HUES48 (cell line): ENCODE data around the gene STARD10.

Source experiments
- H3K27ac ChIP-seq: one replicate; pipeline ENCODE4 v1.7.0; 2013; ENCODE audit warnings: low read depth, low read length, inconsistent platforms
- H3K27me3 ChIP-seq: 2 replicates; pipeline ENCODE4 v1.6.1; 2013; ENCODE audit warnings: mild to moderate bottlenecking, low read length; ENCODE audit not compliant: control insufficient read depth, insufficient read depth
- H3K36me3 ChIP-seq: 2 replicates; pipeline ENCODE4 v1.6.1; 2013; ENCODE audit warnings: low read length; ENCODE audit not compliant: control insufficient read depth, insufficient read depth
- H3K4me1 ChIP-seq: 2 replicates; pipeline ENCODE4 v1.6.1; 2013; ENCODE audit warnings: mild to moderate bottlenecking, low read length; ENCODE audit not compliant: control insufficient read depth, insufficient read depth
- H3K4me3 ChIP-seq: 2 replicates; pipeline ENCODE4 v1.5.1; 2013; ENCODE audit warnings: mild to moderate bottlenecking, low read depth, low read length
- H3K9ac ChIP-seq: 2 replicates; pipeline ENCODE4 v1.6.1; 2013; ENCODE audit warnings: mild to moderate bottlenecking, low read depth, low read length, moderate library complexity
- H3K9me3 ChIP-seq: 2 replicates; pipeline ENCODE4 v1.6.1; 2013; ENCODE audit warnings: low read length; ENCODE audit not compliant: control insufficient read depth, insufficient read depth

Gene STARD10

DNA sequence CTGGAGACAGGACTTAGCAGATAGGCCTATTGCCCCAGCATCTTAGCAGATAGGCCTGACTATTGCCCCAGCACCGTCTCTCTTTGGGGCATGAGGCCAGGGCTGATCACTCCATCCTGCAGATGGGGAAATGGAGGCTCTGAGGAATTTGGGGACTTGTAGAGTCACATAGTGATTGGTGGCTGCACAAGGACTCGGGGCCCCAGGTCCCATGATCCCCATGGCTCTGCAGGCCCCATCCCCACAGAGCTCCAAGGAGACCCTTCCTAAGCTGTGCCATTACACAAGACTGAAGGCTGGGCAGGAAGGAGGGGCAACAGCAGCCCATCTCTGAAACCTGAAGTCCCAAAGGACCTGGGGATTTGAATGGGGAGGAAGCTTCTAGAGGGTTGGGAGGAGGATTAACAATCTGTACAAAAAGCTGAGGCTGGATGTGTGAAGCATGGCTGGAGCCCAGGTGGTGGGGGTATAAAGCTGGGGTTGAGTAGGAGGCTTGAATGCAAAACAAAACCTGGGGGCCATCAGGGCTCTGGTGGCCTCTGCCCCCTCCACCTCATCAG is 43.2 kb downstream of the STARD10 start:
- Histone ChIP-seq H3K4me1 (peaks cover 22% of the 10 kb centered on the region), H3K9ac (no peak overlapping the region)

DNA sequence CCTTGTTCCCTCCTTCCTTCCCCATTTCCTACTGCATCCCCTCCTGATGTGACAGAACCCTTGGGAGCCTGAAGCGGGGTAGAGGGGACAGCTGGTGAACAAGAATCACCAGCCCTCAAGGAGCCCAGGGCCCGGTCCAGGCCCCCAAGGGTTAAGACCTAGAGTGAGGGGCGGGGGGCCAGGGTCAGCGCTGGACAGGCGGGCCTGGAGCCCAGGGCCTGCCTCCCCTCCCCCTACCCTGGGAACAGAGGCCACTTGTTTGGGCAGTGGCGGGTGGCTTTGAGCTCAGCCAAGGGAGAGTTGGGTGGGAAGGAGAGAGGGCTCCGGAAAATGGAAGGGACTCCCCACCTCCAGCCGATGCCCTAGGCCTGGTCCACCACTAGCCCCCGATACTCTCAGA is 43.8 kb downstream of the STARD10 start:
- Histone ChIP-seq H3K4me3 (no peak overlapping the region), H3K27ac (no peak overlapping the region), H3K27me3 (no peaks in the 10 kb centered on the region), H3K9ac (no peak overlapping the region), H3K36me3 (0 out of 2 replicates have a peak, but pooled peaks cover 3% of the 10 kb centered on the region), H3K4me1 (peaks cover 22% of the 10 kb centered on the region), H3K9me3 (no peaks in the 10 kb centered on the region)

More for the DNA sequence above, 43.2 kb downstream of the STARD10 start:
- Histone ChIP-seq H3K4me3 (peak overlapping the region; percentile 90; the same call in 1 of the 2 replicates), H3K36me3 (0 out of 2 replicates have a peak, but pooled peaks cover 3% of the 10 kb centered on the region), H3K27ac (no peak overlapping the region), H3K27me3 (no peaks in the 10 kb centered on the region), H3K9me3 (no peaks in the 10 kb centered on the region)

DNA sequence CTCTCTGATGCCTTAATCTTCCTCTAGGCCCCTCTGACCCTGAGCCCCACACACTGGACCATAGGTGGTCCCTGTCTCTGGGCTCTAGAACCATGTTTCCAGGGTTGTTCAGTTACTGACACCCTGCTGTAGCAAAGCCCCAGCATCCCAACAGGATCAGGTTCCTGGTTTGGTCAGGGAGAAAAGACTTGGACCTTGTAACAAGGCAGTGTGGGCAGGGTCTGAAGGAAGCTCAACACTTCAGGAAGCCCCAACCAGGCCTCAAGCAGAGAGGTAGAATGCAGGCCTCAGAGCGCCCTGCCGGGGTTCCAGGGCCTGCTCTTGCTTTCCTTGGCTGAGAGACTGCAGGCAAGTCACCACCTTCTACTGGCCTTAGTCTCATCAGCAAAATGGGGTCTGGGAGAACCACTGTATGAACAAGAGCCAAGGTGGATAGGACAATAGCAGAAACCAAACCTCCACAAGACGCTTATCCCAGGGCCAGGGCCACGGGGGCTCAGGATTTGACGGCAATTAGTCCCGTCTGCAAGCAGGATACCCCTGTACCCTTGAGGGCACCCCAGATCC is 46.5 kb downstream of the STARD10 start:
- Histone ChIP-seq H3K9me3 (no peaks in the 10 kb centered on the region), H3K4me1 (peaks cover 12% of the 10 kb centered on the region), H3K4me3 (no peak overlapping the region), H3K27ac (no peak overlapping the region), H3K9ac (no peak overlapping the region), H3K27me3 (no peaks in the 10 kb centered on the region), H3K36me3 (0 out of 2 replicates have a peak, but pooled peaks cover 3% of the 10 kb centered on the region)

DNA sequence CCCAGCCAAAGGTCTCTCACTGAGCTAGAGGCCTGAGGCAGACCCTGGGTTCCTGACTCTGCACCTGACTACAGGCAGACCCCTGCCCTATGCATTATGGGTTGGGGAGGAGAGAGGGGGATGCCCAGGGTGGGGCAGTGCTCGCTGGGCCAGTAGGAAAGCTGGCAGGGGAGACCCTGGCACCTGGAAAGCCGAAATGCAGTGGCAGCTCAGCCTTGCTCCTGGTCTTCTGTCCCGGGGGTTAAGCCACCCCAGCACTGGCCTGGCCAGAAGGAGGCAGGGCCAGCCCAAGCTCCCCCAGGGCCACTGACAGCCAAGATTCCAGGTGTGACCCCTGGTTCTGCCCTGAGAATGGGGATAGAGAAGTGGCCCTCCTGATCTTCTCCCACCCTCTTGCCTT is 47.0 kb downstream of the STARD10 start:
- Histone ChIP-seq H3K4me1 (peaks cover 18% of the 10 kb centered on the region), H3K9ac (no peak overlapping the region), H3K27ac (no peak overlapping the region), H3K36me3 (0 out of 2 replicates have a peak, but pooled peaks cover 3% of the 10 kb centered on the region), H3K27me3 (no peaks in the 10 kb centered on the region), H3K9me3 (no peaks in the 10 kb centered on the region), H3K4me3 (no peak overlapping the region)

DNA sequence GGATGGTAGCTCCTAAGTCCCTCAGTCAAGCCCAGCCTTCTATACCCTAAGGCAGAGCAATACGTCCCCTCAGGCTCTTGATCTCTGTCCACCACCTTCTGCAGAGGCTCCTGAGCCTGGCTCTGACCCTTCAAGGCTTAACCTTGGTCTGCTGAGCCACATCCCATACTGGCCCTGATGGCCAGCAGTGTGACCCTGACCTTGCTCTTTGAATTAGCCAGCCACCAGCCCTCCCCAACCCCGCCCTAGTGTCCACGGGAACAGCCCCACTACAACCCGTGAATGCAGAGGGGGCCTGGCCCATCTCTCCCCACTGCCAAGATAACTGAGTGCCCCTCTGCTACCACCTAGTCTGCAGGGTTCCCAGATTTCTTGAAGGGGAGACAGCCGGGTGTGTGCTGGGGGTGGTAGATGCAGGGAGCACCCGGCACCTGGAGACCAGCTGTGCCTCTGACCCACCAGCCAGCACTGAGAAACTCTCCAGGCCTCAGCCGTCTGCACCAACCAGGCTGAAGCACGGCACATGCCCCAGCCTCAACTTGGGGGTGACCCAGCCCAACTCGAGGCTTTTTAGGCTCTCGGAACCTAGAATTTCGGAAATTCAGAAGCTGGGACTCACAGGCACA is 47.8 kb downstream of the STARD10 start:
- no peak overlapping the region for H3K4me3 ChIP-seq
- H3K9me3 ChIP-seq = no peaks in the 10 kb centered on the region
- no peak overlapping the region for H3K9ac ChIP-seq
- H3K27ac ChIP-seq = no peak overlapping the region
- 0 out of 2 replicates have a peak, but pooled peaks cover 3% of the 10 kb centered on the region for H3K36me3 ChIP-seq
- H3K27me3 ChIP-seq = no peaks in the 10 kb centered on the region
- H3K4me1 ChIP-seq = peaks cover 20% of the 10 kb centered on the region

DNA sequence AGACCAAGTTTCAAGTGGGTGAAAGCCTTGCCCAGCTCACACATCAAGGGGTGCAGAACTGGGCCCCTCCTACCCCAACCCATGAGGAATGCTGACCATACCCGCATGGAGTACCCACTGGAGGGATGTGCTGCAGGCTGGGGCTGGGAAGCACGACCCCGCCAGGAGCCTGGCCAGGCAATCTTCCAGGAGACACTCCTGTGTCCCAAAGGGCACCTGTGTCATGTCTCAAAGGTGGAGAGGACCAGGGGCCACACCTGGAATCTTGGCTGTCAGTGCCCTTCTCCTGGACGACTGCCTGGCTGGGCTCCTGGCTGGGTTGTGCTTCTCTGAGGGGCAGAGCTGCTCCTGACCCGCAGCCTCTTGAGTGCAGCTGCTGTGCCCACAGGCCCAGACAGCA is 48.3 kb downstream of the STARD10 start:
- Histone ChIP-seq H3K27ac (no peak overlapping the region), H3K9me3 (no peaks in the 10 kb centered on the region), H3K36me3 (0 out of 2 replicates have a peak, but pooled peaks cover 3% of the 10 kb centered on the region), H3K4me1 (peaks cover 21% of the 10 kb centered on the region), H3K4me3 (no peak overlapping the region), H3K27me3 (no peaks in the 10 kb centered on the region), H3K9ac (no peak overlapping the region)

DNA sequence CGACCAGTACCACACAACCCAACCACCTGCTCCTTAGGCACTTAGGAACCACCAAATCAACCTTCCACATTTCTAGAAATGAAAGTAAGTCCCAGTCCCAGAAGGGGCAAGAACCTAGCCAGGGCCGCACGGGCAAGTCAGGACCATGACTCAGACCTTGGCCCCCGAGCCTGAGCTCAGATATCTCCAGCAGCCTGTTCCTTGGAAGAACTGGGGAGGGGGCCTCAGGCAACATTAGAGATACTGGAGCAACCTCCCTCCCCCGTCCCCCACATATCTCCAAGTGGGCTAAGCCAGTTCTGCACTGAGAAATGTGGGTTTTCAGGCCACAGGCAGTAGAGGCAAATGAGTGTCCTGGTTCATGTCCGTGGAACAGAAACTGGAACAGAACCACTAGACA is 49.4 kb downstream of the STARD10 start:
- Histone ChIP-seq H3K9me3 (no peaks in the 10 kb centered on the region), H3K27me3 (no peaks in the 10 kb centered on the region), H3K36me3 (0 out of 2 replicates have a peak, but pooled peaks cover 3% of the 10 kb centered on the region), H3K9ac (no peak overlapping the region), H3K4me1 (peaks cover 22% of the 10 kb centered on the region), H3K4me3 (no peak overlapping the region), H3K27ac (no peak overlapping the region)

DNA sequence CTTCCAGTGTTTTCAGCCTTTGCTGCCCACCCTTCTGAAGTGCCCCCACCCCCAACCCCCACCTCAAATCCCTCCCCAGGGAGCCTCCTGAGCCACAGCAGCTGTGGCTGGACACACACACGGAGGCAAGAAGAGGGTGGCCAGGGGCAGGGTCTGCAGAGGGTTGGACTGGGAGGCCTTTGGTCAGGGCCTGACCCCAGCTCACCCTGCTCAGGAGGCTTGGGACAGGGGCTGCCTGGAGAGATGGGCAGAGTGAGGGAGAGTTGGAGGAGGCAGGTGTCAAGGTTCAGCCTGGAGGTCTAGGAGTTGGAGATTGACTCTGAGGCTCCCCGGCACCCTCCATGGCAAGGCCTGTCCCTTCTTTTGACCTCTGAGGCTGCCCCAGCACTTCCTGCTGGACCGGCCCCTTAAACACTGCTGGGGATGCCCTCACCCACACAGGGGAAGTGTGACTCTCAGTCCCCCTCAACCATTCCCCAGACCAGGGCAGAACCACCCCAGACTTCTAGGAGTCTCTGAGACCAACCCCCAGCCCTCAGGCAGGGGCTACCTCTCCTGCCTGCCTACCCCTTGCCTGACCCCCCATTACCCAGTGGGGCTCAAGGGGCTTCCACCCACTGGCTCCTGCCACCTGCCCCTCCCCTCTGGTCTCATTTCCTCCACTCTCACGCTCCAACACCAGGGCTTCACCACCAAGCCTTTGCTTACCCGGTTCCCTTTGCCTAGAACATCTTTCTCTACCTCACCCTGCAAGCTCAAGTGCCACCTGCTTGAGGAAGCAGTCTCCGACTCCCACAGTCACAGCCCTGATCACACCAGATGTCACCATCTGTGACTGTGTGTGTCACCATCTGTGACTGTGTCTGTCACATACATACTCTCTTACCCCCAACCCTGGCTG is 50.3 kb downstream of the STARD10 start:
- Histone ChIP-seq H3K27me3 (no peaks in the 10 kb centered on the region), H3K4me3 (no peak overlapping the region), H3K9ac (no peak overlapping the region), H3K36me3 (0 out of 2 replicates have a peak, but pooled peaks cover 3% of the 10 kb centered on the region), H3K27ac (no peak overlapping the region), H3K9me3 (no peaks in the 10 kb centered on the region), H3K4me1 (peaks cover 22% of the 10 kb centered on the region)

DNA sequence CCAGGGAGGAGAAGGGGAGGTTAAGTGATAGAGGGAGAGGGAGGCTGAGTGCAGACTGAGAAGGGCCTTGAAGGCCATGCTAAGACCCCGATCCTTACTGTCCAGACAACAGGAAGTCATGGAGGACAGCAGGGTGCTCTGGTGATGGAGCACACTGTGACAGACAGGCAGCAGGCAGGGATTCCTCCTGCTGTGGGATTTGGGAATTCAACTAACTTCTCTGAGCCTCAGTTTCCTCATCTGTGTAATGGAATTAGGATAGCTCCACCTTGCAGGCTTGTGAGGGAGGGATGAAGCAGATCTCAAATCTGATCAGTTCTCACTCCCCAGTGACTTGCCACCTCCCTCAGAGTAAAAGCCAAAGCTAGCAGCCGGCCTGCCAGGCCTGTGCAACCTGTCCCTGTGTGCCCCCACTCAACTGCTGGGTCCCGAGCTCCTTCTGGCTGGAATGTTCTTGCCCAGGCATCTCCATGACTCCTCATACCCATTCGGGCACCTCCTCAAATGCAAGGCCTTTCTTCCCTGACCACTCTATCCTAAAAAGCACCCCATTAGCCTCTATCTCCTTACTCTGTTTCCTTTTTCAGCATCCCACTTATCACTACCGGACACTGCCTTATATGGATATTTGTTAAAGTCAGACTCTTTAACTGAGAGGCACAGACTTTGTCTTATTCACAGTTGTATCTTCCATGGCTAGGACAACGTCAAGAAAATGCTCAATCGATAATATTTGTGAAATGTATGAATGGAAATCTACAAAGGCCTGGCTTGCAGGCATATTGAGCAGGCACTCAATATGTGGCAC is 51.1 kb downstream of the STARD10 start:
- Histone ChIP-seq H3K4me3 (no peak overlapping the region), H3K36me3 (0 out of 2 replicates have a peak, but pooled peaks cover 1% of the 10 kb centered on the region), H3K27ac (peak overlapping the region; percentile 75), H3K9me3 (no peaks in the 10 kb centered on the region), H3K27me3 (no peaks in the 10 kb centered on the region), H3K4me1 (peaks cover 22% of the 10 kb centered on the region), H3K9ac (no peak overlapping the region)

DNA sequence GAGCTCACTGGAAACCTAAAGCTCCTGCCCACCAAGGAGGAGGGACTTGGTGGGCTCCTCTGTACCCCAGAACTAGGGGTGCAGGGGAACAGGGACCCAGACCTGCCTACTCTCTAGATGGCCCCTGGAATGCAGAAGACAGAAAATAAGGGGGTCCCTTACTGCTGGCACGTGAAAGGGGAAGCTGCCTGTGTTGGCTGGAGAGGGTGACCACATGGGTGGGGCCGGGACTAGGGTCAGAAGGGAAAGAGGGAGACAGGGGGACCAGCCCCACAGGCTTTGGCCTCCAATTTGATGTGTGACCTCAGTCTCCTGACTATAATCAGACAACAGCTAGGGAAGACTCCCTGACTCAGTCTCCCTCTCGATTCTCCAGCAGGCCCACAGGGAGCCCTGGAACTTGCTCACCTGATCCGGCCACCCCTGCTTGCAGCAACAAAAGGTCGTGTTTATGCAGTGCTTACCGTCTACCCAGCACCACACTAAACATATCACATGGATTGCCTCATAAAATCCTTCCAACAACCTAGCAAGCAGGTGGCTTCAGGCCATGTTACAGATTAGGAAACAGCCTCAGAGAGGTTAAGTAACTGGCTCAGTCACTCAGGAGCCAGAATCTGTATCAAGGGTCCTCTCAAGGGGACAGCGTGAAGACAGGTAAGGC is 51.9 kb downstream of the STARD10 start:
- H3K36me3 ChIP-seq = no peaks in the 10 kb centered on the region
- H3K27me3 ChIP-seq = no peaks in the 10 kb centered on the region
- H3K9me3 ChIP-seq = no peaks in the 10 kb centered on the region
- no peak overlapping the region for H3K9ac ChIP-seq
- H3K4me1 ChIP-seq = peaks cover 24% of the 10 kb centered on the region
- H3K4me3 ChIP-seq = no peak overlapping the region
- peak overlapping the region; percentile 75 for H3K27ac ChIP-seq
